ENCODE measurements around the gene SNX32.

DNA sequence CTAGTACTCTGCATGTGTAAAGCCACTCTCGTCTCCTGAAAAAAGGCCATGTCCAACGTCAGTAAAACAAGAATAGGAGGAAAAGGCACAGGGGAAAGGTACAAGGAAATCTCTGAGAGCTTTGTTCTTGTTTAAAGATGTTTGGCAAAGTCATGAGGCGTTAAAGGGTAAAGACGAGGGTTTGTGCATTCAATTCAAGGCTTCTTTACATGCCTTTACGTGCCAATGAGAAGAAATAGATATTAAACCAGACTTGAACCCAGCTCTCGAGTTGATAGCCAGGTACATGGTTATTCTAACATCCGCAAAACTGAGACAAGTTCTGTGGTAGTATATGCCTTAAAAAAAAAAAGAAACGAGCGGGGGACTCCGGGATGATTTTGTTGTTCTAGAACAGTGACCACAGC, 24.9 kb downstream of the SNX32 start:
- TF ChIP-seq, protein P1, sequence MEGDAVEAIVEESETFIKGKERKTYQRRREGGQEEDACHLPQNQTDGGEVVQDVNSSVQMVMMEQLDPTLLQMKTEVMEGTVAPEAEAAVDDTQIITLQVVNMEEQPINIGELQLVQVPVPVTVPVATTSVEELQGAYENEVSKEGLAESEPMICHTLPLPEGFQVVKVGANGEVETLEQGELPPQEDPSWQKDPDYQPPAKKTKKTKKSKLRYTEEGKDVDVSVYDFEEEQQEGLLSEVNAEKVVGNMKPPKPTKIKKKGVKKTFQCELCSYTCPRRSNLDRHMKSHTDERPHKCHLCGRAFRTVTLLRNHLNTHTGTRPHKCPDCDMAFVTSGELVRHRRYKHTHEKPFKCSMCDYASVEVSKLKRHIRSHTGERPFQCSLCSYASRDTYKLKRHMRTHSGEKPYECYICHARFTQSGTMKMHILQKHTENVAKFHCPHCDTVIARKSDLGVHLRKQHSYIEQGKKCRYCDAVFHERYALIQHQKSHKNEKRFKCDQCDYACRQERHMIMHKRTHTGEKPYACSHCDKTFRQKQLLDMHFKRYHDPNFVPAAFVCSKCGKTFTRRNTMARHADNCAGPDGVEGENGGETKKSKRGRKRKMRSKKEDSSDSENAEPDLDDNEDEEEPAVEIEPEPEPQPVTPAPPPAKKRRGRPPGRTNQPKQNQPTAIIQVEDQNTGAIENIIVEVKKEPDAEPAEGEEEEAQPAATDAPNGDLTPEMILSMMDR (IDR thresholded peaks at IDR 0.05; ENCODE audit: insufficient read depth, low read length, poor library complexity, severe bottlenecking), result no peak
- TF ChIP-seq EZH2phosphoT487 (conservative IDR thresholded peaks at IDR 0.05; ENCODE audit: low read length), result no peak

Measured in SU-DHL-6 (cell line).